K562 (cell line): ENCODE data around the gene IMMP2L. TPM values are rescaled to one million over a fixed set of nuclear protein-coding genes. Genes with fewer than 3 reads are reported as not detected.
A peak's percentile ranks its signal among the peaks of the same experiment; 100 is the strongest.

Experiments used
- GATAD2B ChIP-seq: fragments of 450-650 bp; IDR thresholded peaks from 2 replicates; pipeline ENCODE4 v1.6.1; 2017; ENCODE audit warnings: mild to moderate bottlenecking, borderline replicate concordance
- MBD2 ChIP-seq: sonication (generic); IDR thresholded peaks from 2 replicates; pipeline ENCODE4 v1.6.1; 2016; ENCODE audit warnings: low read depth, borderline replicate concordance
- SMARCA4 ChIP-seq: fragments of 450-650 bp; IDR thresholded peaks from 2 replicates; pipeline ENCODE4 v1.6.1; 2016
- SMARCC2 ChIP-seq: fragments of 450-650 bp; IDR thresholded peaks from 2 replicates; pipeline ENCODE4 v1.6.1; 2017; ENCODE audit warnings: antibody characterized with exemption, moderate library complexity, mild to moderate bottlenecking, low read depth
- ZC3H11A ChIP-seq: IDR thresholded peaks from 2 replicates; pipeline ENCODE4 v1.6.1; 2012; ENCODE audit warnings: low read depth, low read length, improper control_type of control experiment
- polyA plus RNA-seq, 8 experiments: library from polyadenylated mRNA; depleted of rRNA in 4 of 8; stranded (reverse) in 5 of 8; unstranded in 3 of 8; fragments of >200 nt; fragmentation: Nextera tagmentation in 2 of 8; fragmentation: Illumina TruSeq in 1 of 8; extraction: Ambion mirVana in 2 of 8; extraction: Trizol in 1 of 8; gene quantifications; 2 replicates each; pipeline versions ENCODE4 v1.2.1 to v1.2.3, GENCODE V29; 2011 to 2014; ENCODE audit warnings: inconsistent platforms in 1 of 8, missing spikeins in 1 of 8
- total RNA-seq, 7 experiments: library from RNA; depleted of rRNA in 6 of 7; stranded (reverse); fragments of >200 nt in 6 of 7; fragmentation: Illumina TruSeq in 2 of 7; extraction: Trizol in 2 of 7; gene quantifications; 2 replicates each; pipeline versions ENCODE4 v1.2.1 to v1.2.3, GENCODE V29; 2011 to 2021; ENCODE audit warnings: low replicate concordance in 1 of 7
- TF ChIP-seq, protein P1 (sequence below): fragments of 200-800 bp; sonication (Bioruptor generic); IDR thresholded peaks from 2 replicates; pipeline ENCODE4 v1.6.1; 2016; ENCODE audit warnings: missing genetic modification characterization, missing compliant biosample characterization
- TF ChIP-seq, protein P2 (sequence below): fragments of 200-400 bp; formaldehyde crosslinking; IDR thresholded peaks from 2 replicates; pipeline ENCODE4 v1.6.1; 2017; ENCODE audit warnings: mild to moderate bottlenecking, low read depth, low read length, moderate library complexity
- TF ChIP-seq, protein P3 (sequence below): sonication (generic); formaldehyde crosslinking; IDR thresholded peaks from 2 replicates; pipeline ENCODE4 v1.8.0; 2023; ENCODE audit warnings: mild to moderate bottlenecking, missing genetic modification reagents
- TF ChIP-seq, protein P4 (sequence below): fragments of 250-450 bp; sonication (Bioruptor Pico); IDR thresholded peaks from 2 replicates; pipeline ENCODE4 v1.8.0; 2021; ENCODE audit warnings: borderline replicate concordance, mild to moderate bottlenecking, moderate library complexity; ENCODE audit not compliant: poor library complexity, severe bottlenecking
- TF ChIP-seq, protein P5 (sequence below), 2 experiments: fragments of 450-650 bp in 1 of 2; IDR thresholded peaks; 2 replicates each; pipeline ENCODE4 v1.6.1; 2011 to 2017; ENCODE audit warnings: low read depth in 2 of 2, antibody characterized with exemption in 1 of 2, borderline replicate concordance in 1 of 2, low read length in 1 of 2, mild to moderate bottlenecking in 1 of 2, mixed read lengths in 1 of 2; ENCODE audit not compliant: control insufficient read depth in 1 of 2

The IMMP2L gene
- total and polyA plus RNA-seq, 9 of the 15 experiments (the other 6 are each of a cell fraction or from before 2014, with no cell fraction given), result 29.7 to 116 (median 53.0) TPM

DNA sequence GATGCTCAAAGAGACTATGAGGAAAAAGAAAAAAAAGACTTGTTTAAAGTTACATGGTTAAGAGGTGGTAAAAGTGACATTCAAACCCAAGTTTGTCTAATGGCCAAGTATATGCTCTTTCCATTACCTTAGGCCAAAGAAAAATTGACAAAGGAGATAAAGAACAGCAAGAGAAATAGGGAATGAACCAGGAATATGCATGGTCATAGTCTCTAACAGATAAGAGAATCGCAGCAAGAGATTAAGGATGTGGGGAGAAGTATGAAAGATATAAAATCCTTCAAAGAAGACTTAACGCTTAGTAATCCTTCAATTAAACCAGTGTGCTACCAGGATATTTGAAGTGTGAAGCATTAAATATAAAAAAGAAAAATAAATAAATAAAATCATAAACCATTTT is 494.6 kb downstream of the IMMP2L start (continued):
- TF ChIP-seq, protein P1, sequence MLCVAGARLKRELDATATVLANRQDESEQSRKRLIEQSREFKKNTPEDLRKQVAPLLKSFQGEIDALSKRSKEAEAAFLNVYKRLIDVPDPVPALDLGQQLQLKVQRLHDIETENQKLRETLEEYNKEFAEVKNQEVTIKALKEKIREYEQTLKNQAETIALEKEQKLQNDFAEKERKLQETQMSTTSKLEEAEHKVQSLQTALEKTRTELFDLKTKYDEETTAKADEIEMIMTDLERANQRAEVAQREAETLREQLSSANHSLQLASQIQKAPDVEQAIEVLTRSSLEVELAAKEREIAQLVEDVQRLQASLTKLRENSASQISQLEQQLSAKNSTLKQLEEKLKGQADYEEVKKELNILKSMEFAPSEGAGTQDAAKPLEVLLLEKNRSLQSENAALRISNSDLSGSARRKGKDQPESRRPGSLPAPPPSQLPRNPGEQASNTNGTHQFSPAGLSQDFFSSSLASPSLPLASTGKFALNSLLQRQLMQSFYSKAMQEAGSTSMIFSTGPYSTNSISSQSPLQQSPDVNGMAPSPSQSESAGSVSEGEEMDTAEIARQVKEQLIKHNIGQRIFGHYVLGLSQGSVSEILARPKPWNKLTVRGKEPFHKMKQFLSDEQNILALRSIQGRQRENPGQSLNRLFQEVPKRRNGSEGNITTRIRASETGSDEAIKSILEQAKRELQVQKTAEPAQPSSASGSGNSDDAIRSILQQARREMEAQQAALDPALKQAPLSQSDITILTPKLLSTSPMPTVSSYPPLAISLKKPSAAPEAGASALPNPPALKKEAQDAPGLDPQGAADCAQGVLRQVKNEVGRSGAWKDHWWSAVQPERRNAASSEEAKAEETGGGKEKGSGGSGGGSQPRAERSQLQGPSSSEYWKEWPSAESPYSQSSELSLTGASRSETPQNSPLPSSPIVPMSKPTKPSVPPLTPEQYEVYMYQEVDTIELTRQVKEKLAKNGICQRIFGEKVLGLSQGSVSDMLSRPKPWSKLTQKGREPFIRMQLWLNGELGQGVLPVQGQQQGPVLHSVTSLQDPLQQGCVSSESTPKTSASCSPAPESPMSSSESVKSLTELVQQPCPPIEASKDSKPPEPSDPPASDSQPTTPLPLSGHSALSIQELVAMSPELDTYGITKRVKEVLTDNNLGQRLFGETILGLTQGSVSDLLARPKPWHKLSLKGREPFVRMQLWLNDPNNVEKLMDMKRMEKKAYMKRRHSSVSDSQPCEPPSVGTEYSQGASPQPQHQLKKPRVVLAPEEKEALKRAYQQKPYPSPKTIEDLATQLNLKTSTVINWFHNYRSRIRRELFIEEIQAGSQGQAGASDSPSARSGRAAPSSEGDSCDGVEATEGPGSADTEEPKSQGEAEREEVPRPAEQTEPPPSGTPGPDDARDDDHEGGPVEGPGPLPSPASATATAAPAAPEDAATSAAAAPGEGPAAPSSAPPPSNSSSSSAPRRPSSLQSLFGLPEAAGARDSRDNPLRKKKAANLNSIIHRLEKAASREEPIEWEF, result no peak
- 0 out of 2 replicates have a peak, but pooled peaks have one; percentile 42 for TF ChIP-seq GATAD2B
- TF ChIP-seq, protein P2, sequence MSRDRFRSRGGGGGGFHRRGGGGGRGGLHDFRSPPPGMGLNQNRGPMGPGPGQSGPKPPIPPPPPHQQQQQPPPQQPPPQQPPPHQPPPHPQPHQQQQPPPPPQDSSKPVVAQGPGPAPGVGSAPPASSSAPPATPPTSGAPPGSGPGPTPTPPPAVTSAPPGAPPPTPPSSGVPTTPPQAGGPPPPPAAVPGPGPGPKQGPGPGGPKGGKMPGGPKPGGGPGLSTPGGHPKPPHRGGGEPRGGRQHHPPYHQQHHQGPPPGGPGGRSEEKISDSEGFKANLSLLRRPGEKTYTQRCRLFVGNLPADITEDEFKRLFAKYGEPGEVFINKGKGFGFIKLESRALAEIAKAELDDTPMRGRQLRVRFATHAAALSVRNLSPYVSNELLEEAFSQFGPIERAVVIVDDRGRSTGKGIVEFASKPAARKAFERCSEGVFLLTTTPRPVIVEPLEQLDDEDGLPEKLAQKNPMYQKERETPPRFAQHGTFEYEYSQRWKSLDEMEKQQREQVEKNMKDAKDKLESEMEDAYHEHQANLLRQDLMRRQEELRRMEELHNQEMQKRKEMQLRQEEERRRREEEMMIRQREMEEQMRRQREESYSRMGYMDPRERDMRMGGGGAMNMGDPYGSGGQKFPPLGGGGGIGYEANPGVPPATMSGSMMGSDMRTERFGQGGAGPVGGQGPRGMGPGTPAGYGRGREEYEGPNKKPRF, result no peak
- no peak for TF ChIP-seq ZC3H11A
- peak; percentile 37; the same call in 1 of the 2 replicates for TF ChIP-seq SMARCC2
- TF ChIP-seq, protein P3, sequence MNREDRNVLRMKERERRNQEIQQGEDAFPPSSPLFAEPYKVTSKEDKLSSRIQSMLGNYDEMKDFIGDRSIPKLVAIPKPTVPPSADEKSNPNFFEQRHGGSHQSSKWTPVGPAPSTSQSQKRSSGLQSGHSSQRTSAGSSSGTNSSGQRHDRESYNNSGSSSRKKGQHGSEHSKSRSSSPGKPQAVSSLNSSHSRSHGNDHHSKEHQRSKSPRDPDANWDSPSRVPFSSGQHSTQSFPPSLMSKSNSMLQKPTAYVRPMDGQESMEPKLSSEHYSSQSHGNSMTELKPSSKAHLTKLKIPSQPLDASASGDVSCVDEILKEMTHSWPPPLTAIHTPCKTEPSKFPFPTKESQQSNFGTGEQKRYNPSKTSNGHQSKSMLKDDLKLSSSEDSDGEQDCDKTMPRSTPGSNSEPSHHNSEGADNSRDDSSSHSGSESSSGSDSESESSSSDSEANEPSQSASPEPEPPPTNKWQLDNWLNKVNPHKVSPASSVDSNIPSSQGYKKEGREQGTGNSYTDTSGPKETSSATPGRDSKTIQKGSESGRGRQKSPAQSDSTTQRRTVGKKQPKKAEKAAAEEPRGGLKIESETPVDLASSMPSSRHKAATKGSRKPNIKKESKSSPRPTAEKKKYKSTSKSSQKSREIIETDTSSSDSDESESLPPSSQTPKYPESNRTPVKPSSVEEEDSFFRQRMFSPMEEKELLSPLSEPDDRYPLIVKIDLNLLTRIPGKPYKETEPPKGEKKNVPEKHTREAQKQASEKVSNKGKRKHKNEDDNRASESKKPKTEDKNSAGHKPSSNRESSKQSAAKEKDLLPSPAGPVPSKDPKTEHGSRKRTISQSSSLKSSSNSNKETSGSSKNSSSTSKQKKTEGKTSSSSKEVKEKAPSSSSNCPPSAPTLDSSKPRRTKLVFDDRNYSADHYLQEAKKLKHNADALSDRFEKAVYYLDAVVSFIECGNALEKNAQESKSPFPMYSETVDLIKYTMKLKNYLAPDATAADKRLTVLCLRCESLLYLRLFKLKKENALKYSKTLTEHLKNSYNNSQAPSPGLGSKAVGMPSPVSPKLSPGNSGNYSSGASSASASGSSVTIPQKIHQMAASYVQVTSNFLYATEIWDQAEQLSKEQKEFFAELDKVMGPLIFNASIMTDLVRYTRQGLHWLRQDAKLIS (CRISPR knock-in tag), result no peak
- TF ChIP-seq, protein P4, sequence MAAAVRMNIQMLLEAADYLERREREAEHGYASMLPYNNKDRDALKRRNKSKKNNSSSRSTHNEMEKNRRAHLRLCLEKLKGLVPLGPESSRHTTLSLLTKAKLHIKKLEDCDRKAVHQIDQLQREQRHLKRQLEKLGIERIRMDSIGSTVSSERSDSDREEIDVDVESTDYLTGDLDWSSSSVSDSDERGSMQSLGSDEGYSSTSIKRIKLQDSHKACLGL (CRISPR knock-in tag), result no peak
- TF ChIP-seq, protein P5, sequence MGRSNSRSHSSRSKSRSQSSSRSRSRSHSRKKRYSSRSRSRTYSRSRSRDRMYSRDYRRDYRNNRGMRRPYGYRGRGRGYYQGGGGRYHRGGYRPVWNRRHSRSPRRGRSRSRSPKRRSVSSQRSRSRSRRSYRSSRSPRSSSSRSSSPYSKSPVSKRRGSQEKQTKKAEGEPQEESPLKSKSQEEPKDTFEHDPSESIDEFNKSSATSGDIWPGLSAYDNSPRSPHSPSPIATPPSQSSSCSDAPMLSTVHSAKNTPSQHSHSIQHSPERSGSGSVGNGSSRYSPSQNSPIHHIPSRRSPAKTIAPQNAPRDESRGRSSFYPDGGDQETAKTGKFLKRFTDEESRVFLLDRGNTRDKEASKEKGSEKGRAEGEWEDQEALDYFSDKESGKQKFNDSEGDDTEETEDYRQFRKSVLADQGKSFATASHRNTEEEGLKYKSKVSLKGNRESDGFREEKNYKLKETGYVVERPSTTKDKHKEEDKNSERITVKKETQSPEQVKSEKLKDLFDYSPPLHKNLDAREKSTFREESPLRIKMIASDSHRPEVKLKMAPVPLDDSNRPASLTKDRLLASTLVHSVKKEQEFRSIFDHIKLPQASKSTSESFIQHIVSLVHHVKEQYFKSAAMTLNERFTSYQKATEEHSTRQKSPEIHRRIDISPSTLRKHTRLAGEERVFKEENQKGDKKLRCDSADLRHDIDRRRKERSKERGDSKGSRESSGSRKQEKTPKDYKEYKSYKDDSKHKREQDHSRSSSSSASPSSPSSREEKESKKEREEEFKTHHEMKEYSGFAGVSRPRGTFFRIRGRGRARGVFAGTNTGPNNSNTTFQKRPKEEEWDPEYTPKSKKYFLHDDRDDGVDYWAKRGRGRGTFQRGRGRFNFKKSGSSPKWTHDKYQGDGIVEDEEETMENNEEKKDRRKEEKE (IDR thresholded peaks at IDR 0.05; ENCODE audit: borderline replicate concordance in 1 of 2, control insufficient read depth in 1 of 2, low read depth in 2 of 2, low read length in 1 of 2), result no peak
- no peak for TF ChIP-seq MBD2
- TF ChIP-seq SMARCA4, result peak; percentile 38; the same call in 1 of the 2 replicates
